ENCODE results near the gene DMBX1.

The DMBX1 gene

DNA sequence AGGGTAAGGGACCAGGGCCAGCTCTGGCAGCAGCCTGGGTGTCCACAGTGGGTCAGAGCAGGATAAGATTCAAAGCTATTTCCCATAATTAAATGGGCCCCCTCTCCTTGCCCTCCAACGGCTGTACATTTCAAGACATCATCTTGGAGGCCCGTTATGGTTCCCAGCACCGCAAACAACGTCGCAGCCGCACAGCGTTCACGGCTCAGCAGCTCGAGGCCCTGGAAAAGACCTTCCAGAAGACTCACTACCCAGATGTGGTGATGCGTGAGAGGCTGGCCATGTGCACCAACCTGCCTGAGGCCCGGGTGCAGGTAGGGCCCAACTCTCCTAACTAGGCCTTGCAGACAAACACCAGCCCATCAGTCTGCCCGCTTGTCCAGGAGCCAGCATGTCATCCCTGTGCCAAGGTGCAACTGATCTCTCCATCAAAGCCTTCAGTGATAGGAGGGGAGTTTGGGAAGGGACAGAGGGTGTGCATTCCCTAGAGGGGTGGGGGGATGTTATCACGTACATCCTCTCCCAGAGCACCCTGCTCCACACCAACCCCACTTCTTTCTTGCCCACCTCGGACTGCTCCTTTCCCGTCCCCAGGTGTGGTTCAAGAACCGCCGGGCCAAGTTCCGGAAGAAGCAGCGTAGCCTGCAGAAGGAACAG is 20.8 kb downstream of the DMBX1 start:
- H3K4me1 ChIP-seq (ENCODE audit: control insufficient read depth, insufficient read depth, low read length, unreplicated experiment) = peaks cover 10% of the 10 kb centered on the region
- H3K27ac ChIP-seq (ENCODE audit: low read depth, low read length) = no peak overlapping the region
- no peaks in the 10 kb centered on the region for H3K27me3 ChIP-seq (ENCODE audit: insufficient read depth, low read length)
- no peaks in the 10 kb centered on the region for H3K36me3 ChIP-seq (ENCODE audit: insufficient read depth, low read length)
- H3K79me2 ChIP-seq (ENCODE audit: control insufficient read depth, insufficient read depth, low read length, unreplicated experiment) = no peaks in the 10 kb centered on the region
- H2AFZ ChIP-seq (ENCODE audit: low read length, unreplicated experiment) = no peak overlapping the region
- no peak overlapping the region for H3K4me3 ChIP-seq (ENCODE audit: low read depth, low read length)

DNA sequence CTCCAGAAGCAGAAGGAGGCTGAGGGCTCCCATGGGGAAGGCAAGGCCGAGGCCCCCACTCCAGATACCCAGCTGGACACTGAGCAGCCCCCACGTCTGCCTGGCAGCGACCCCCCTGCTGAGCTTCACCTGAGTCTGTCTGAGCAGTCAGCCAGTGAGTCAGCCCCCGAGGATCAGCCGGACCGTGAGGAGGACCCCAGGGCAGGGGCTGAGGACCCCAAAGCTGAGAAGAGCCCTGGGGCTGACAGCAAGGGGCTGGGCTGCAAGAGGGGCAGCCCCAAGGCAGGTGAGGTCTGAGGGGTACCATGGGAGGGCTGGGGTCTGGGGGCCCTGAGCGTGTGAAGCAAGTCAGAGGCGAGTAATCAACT is 21.3 kb downstream of the DMBX1 start:
- Histone ChIP-seq H3K27ac (ENCODE audit: low read depth, low read length) (no peak overlapping the region), H3K27me3 (ENCODE audit: insufficient read depth, low read length) (no peaks in the 10 kb centered on the region), H3K79me2 (ENCODE audit: control insufficient read depth, insufficient read depth, low read length, unreplicated experiment) (no peaks in the 10 kb centered on the region)

GRCh38 chr1:46512135-46512791 is 22.6 kb downstream of the DMBX1 start:
- H3K27ac ChIP-seq (ENCODE audit: low read depth, low read length) = no peak overlapping the region
- no peak overlapping the region for H2AFZ ChIP-seq (ENCODE audit: low read length, unreplicated experiment)
- H3K27me3 ChIP-seq (ENCODE audit: insufficient read depth, low read length) = no peaks in the 10 kb centered on the region
- H3K79me2 ChIP-seq (ENCODE audit: control insufficient read depth, insufficient read depth, low read length, unreplicated experiment) = no peaks in the 10 kb centered on the region
- H3K36me3 ChIP-seq (ENCODE audit: insufficient read depth, low read length) = no peaks in the 10 kb centered on the region
- H3K4me3 ChIP-seq (ENCODE audit: low read depth, low read length) = no peak overlapping the region
- peaks cover 13% of the 10 kb centered on the region for H3K4me1 ChIP-seq (ENCODE audit: control insufficient read depth, insufficient read depth, low read length, unreplicated experiment)

More for the DNA sequence above, 21.3 kb downstream of the DMBX1 start:
- no peak overlapping the region for H3K4me3 ChIP-seq (ENCODE audit: low read depth, low read length)
- peaks cover 10% of the 10 kb centered on the region for H3K4me1 ChIP-seq (ENCODE audit: control insufficient read depth, insufficient read depth, low read length, unreplicated experiment)
- H2AFZ ChIP-seq (ENCODE audit: low read length, unreplicated experiment) = no peak overlapping the region
- H3K36me3 ChIP-seq (ENCODE audit: insufficient read depth, low read length) = no peaks in the 10 kb centered on the region

DNA sequence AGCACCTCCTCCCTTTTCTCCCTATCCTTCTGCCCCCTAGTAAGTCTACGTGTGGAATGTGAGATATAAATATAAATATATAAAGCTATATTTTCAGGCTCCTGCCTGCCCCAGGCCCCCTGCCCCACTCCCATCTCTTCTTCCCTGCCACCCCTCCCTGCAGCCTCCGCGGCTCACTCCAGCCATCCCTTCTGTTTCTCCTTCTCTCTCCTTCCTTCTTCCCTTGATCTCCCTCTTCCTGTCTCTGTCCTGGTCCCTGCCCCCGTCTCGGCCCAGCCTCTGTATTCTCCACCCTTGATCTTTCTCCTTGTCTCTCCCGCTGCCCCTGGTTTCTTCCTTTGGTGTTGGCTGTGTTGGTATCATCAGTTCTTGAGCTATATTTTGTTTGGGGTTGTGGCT is 23.2 kb downstream of the DMBX1 start:
- Histone ChIP-seq H2AFZ (ENCODE audit: low read length, unreplicated experiment) (no peak overlapping the region), H3K79me2 (ENCODE audit: control insufficient read depth, insufficient read depth, low read length, unreplicated experiment) (no peaks in the 10 kb centered on the region), H3K4me1 (ENCODE audit: control insufficient read depth, insufficient read depth, low read length, unreplicated experiment) (peaks cover 14% of the 10 kb centered on the region), H3K36me3 (ENCODE audit: insufficient read depth, low read length) (no peaks in the 10 kb centered on the region), H3K27me3 (ENCODE audit: insufficient read depth, low read length) (no peaks in the 10 kb centered on the region), H3K27ac (ENCODE audit: low read depth, low read length) (no peak overlapping the region), H3K4me3 (ENCODE audit: low read depth, low read length) (no peak overlapping the region)

- Histone ChIP-seq H3K27ac (ENCODE audit: low read depth, low read length) (no peak overlapping the region), H3K4me3 (ENCODE audit: low read depth, low read length) (no peak overlapping the region), H3K4me1 (ENCODE audit: control insufficient read depth, insufficient read depth, low read length, unreplicated experiment) (peaks cover 10% of the 10 kb centered on the region), H3K36me3 (ENCODE audit: insufficient read depth, low read length) (no peaks in the 10 kb centered on the region), H3K79me2 (ENCODE audit: control insufficient read depth, insufficient read depth, low read length, unreplicated experiment) (no peaks in the 10 kb centered on the region), H2AFZ (ENCODE audit: low read length, unreplicated experiment) (no peak overlapping the region), H3K27me3 (ENCODE audit: insufficient read depth, low read length) (no peaks in the 10 kb centered on the region)
Measured at GRCh38 chr1:46513536-46513935, 23.9 kb downstream of the DMBX1 start.

DNA sequence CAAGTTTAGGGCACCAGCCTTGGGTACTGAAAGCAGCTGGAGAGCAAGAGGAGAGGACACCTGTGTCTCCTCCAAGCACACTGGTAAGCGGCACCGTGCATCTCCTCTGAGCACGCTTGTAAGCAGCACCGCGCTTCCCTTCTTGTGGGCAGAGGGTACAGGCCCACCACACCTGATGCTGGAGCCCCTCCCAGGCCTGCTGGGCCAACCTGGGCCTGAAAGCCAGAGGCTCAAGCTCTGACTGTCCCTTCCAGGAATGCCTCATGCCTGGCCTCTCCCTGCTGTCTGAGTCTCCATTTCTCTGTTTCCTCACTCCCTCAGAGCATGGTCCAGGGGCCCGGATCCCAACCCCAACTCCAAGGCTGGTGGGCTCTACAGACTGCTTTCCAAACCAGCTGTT is 25.9 kb downstream of the DMBX1 start:
- no peak overlapping the region for H3K27ac ChIP-seq (ENCODE audit: low read depth, low read length)
- peaks cover 15% of the 10 kb centered on the region for H3K4me1 ChIP-seq (ENCODE audit: control insufficient read depth, insufficient read depth, low read length, unreplicated experiment)
- H3K4me3 ChIP-seq (ENCODE audit: low read depth, low read length) = no peak overlapping the region
- no peak overlapping the region for H2AFZ ChIP-seq (ENCODE audit: low read length, unreplicated experiment)
- H3K27me3 ChIP-seq (ENCODE audit: insufficient read depth, low read length) = no peaks in the 10 kb centered on the region
- H3K36me3 ChIP-seq (ENCODE audit: insufficient read depth, low read length) = no peaks in the 10 kb centered on the region
- H3K79me2 ChIP-seq (ENCODE audit: control insufficient read depth, insufficient read depth, low read length, unreplicated experiment) = no peaks in the 10 kb centered on the region

DNA sequence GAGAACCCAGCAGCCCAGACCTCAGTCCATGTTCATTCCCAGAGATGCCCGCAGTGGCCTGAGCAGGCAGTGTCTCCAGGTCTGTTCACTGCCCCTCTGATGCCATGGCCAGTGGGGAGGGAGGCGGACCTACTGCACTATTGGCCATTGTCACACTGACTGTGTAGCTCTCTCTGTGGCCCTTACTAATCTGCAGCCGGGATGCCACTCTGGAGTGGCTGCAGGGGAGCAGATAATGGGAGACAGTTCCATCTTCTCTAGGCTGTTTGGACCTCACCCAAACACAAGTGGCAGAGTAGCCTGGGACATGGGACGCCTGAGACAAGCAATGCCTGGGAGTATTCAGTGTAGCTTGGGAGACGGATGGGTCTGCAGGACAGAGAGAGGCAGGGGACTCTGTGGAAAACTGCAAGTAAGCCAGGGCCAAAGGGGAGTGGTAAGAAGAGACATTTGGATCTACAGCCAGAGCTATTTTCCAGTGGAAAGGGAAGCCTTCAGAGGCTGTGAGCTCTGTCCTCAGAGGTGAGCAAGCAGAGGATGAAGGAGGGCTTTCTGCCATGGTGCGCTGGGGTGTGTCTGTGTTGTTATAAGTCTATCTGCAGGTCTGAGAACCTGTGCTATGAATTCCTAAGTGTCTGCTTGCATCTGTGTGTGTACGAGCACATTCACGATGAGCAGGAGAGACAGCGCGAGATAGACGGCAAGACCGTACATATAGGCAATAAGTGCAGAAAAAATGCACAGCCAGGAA is 26.7 kb downstream of the DMBX1 start:
- Histone ChIP-seq H3K4me1 (ENCODE audit: control insufficient read depth, insufficient read depth, low read length, unreplicated experiment) (peaks cover 22% of the 10 kb centered on the region), H3K36me3 (ENCODE audit: insufficient read depth, low read length) (no peaks in the 10 kb centered on the region), H3K27me3 (ENCODE audit: insufficient read depth, low read length) (no peaks in the 10 kb centered on the region), H3K4me3 (ENCODE audit: low read depth, low read length) (no peak overlapping the region), H3K27ac (ENCODE audit: low read depth, low read length) (no peak overlapping the region), H3K79me2 (ENCODE audit: control insufficient read depth, insufficient read depth, low read length, unreplicated experiment) (no peaks in the 10 kb centered on the region), H2AFZ (ENCODE audit: low read length, unreplicated experiment) (no peak overlapping the region)

GRCh38 chr1:46517010-46517600 is 27.5 kb downstream of the DMBX1 start:
- Histone ChIP-seq H3K4me3 (ENCODE audit: low read depth, low read length) (no peak overlapping the region), H3K27ac (ENCODE audit: low read depth, low read length) (no peak overlapping the region), H2AFZ (ENCODE audit: low read length, unreplicated experiment) (no peak overlapping the region), H3K36me3 (ENCODE audit: insufficient read depth, low read length) (no peaks in the 10 kb centered on the region), H3K27me3 (ENCODE audit: insufficient read depth, low read length) (no peaks in the 10 kb centered on the region), H3K4me1 (ENCODE audit: control insufficient read depth, insufficient read depth, low read length, unreplicated experiment) (peaks cover 29% of the 10 kb centered on the region), H3K79me2 (ENCODE audit: control insufficient read depth, insufficient read depth, low read length, unreplicated experiment) (no peaks in the 10 kb centered on the region)

DNA sequence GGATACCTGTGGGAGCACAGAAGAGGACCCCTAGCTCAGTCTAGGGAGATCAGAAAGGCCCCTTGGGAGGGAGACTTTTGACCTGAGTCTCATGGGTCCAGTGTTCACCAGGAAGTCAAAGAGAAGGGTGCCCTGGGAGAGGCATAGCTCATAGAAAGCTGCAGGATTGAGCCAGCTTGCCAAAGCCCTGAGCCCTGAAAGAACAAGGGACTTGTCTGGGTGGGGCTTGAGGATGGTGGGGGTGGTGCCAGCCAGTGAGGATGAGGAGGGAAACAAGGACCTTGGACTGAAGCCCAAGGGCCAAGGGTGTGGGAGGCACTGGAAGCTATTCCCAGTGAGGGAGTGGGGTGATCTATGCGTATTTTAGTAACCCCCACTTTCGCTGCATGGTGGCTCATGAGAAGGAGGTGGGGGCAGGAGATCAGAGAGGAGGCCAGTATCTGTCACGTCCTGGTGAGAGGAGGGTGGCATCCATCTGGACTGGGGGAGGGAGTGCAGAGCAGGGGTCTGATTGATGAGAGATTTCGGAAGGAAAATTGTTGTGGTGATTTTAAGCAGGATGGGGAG is 28.4 kb downstream of the DMBX1 start:
- no peak overlapping the region for H2AFZ ChIP-seq (ENCODE audit: low read length, unreplicated experiment)
- no peaks in the 10 kb centered on the region for H3K27me3 ChIP-seq (ENCODE audit: insufficient read depth, low read length)

DNA sequence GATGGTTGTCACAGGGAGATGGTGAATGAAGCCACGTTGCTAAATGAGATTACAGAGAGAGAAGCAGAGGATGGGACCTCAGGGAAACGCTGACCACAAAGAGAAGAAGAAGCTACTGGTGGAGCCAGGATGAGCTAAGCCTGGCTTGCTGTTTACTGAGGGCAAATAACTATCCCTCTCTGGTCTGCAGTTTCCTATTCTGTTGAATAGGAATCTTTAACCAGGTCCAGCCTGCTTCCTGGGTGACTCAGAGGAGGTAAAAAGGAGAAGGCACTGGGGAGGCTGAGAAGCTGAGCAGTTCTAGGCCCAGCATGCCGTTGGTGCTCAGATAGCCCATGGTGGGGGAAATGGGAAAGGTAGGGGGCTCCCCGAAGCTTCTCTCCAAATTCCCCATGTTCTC is 29.6 kb downstream of the DMBX1 start:
- Histone ChIP-seq H3K36me3 (ENCODE audit: insufficient read depth, low read length) (no peaks in the 10 kb centered on the region), H3K4me1 (ENCODE audit: control insufficient read depth, insufficient read depth, low read length, unreplicated experiment) (peaks cover 40% of the 10 kb centered on the region), H3K4me3 (ENCODE audit: low read depth, low read length) (no peak overlapping the region), H3K27ac (ENCODE audit: low read depth, low read length) (no peak overlapping the region), H3K79me2 (ENCODE audit: control insufficient read depth, insufficient read depth, low read length, unreplicated experiment) (no peaks in the 10 kb centered on the region), H3K27me3 (ENCODE audit: insufficient read depth, low read length) (no peaks in the 10 kb centered on the region), H2AFZ (ENCODE audit: low read length, unreplicated experiment) (no peak overlapping the region)

More for the DNA sequence above, 28.4 kb downstream of the DMBX1 start:
- no peak overlapping the region for H3K27ac ChIP-seq (ENCODE audit: low read depth, low read length)
- H3K79me2 ChIP-seq (ENCODE audit: control insufficient read depth, insufficient read depth, low read length, unreplicated experiment) = no peaks in the 10 kb centered on the region
- H3K36me3 ChIP-seq (ENCODE audit: insufficient read depth, low read length) = no peaks in the 10 kb centered on the region
- no peak overlapping the region for H3K4me3 ChIP-seq (ENCODE audit: low read depth, low read length)
- peaks cover 38% of the 10 kb centered on the region for H3K4me1 ChIP-seq (ENCODE audit: control insufficient read depth, insufficient read depth, low read length, unreplicated experiment)
